ENCODE data around the gene MS4A4A.

DNA sequence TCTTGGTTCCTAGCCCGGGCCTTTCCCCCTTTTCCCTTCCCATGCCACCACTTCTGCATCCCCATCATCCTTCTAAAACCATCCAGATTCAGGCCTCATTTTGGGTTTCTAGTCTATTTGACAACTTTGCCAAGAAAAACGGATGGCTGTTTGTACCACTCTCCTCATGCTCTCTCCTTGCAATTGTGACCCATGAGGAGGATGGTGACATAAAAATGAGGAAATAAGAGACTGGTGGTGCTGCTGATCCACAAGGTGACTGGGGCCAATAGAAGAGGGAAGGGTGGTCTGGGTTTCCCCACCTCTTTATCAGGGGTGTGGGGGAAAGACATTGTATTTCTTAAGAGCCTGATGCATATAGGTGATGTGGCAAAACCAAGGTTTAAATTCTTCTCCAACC, 1.0 kb downstream of the MS4A4A start:
- TF ChIP-seq CTCF (IDR thresholded peaks at IDR 0.05; ENCODE audit: poor library complexity), result no peak
- no peak for TF ChIP-seq EZH2 (IDR thresholded peaks at IDR 0.05; ENCODE audit: borderline replicate concordance)

Measured in hepatocyte (in vitro differentiated cells).